ENCODE data around the gene CHRDL1.

The CHRDL1 gene

GRCh38 chrX:110806145-110806544, 10.5 kb upstream of the CHRDL1 start:
- Histone ChIP-seq H3K18ac (ENCODE audit: low read length) (no peak overlapping the region), H3K36me3 (ENCODE audit: control insufficient read depth, insufficient read depth, low read length) (no peaks in the 10 kb centered on the region), H3K56ac (ENCODE audit: low read length) (no peak overlapping the region), H2AK5ac (ENCODE audit: low read length) (no peak overlapping the region), H3K79me1 (ENCODE audit: low read length) (no peaks in the 10 kb centered on the region), H3K9ac (ENCODE audit: low read length) (no peak overlapping the region), H4K5ac (ENCODE audit: low read length) (no peak overlapping the region), H3K27me3 (ENCODE audit: insufficient read depth, low read length, poor library complexity) (no peaks in the 10 kb centered on the region), H2BK5ac (ENCODE audit: low read length) (no peak overlapping the region), H4K8ac (ENCODE audit: low read depth, low read length) (no peak overlapping the region), H3K4me3 (ENCODE audit: low read length) (no peak overlapping the region), H2BK120ac (ENCODE audit: low read depth, low read length) (no peak overlapping the region), H3K4me1 (ENCODE audit: control insufficient read depth, low read depth, low read length) (no peaks in the 10 kb centered on the region), H3K79me2 (ENCODE audit: control insufficient read depth, insufficient read depth, low read length) (no peaks in the 10 kb centered on the region), H3K27ac (ENCODE audit: low read depth, low read length) (no peak overlapping the region), H3K4ac (ENCODE audit: low read depth, low read length) (no peak overlapping the region), H3K4me2 (ENCODE audit: low read length) (no peak overlapping the region), H3K23ac (ENCODE audit: low read length) (no peak overlapping the region), H2BK15ac (replicated peaks; ENCODE audit: low read depth) (no peak overlapping the region)
- WGBS (ENCODE audit: extremely low coverage, insufficient coverage, low lambda C conversion rate): no CpG with 5 or more reads among the region's 4 CpGs
- no peak for DNase-seq

- Histone ChIP-seq H2BK120ac (ENCODE audit: low read depth, low read length) (no peak overlapping the region), H3K56ac (ENCODE audit: low read length) (no peak overlapping the region), H3K4ac (ENCODE audit: low read depth, low read length) (no peak overlapping the region), H3K4me2 (ENCODE audit: low read length) (no peak overlapping the region), H2AK5ac (ENCODE audit: low read length) (no peak overlapping the region), H3K4me3 (ENCODE audit: low read length) (no peak overlapping the region), H4K5ac (ENCODE audit: low read length) (no peak overlapping the region), H3K79me1 (ENCODE audit: low read length) (no peaks in the 10 kb centered on the region), H3K27me3 (ENCODE audit: insufficient read depth, low read length, poor library complexity) (no peaks in the 10 kb centered on the region), H4K8ac (ENCODE audit: low read depth, low read length) (no peak overlapping the region), H2BK5ac (ENCODE audit: low read length) (no peak overlapping the region), H3K27ac (ENCODE audit: low read depth, low read length) (no peak overlapping the region), H3K23ac (ENCODE audit: low read length) (no peak overlapping the region), H3K18ac (ENCODE audit: low read length) (no peak overlapping the region), H3K4me1 (ENCODE audit: control insufficient read depth, low read depth, low read length) (no peaks in the 10 kb centered on the region), H3K36me3 (ENCODE audit: control insufficient read depth, insufficient read depth, low read length) (no peaks in the 10 kb centered on the region), H3K79me2 (ENCODE audit: control insufficient read depth, insufficient read depth, low read length) (no peaks in the 10 kb centered on the region), H2BK15ac (replicated peaks; ENCODE audit: low read depth) (no peak overlapping the region), H3K9ac (ENCODE audit: low read length) (no peak overlapping the region)
- no peak for DNase-seq
- whole genome bisulfite sequencing (ENCODE audit: extremely low coverage, insufficient coverage, low lambda C conversion rate): no CpG with 5 or more reads among the region's 1 CpG
Observed at GRCh38 chrX:110805303-110805702, 9.7 kb upstream of the CHRDL1 start.

GRCh38 chrX:110804446-110804845, 8.8 kb upstream of the CHRDL1 start:
- Histone ChIP-seq H3K4me2 (ENCODE audit: low read length) (no peak overlapping the region), H3K9ac (ENCODE audit: low read length) (no peak overlapping the region), H3K4me1 (ENCODE audit: control insufficient read depth, low read depth, low read length) (no peaks in the 10 kb centered on the region), H3K4ac (ENCODE audit: low read depth, low read length) (no peak overlapping the region), H3K79me2 (ENCODE audit: control insufficient read depth, insufficient read depth, low read length) (no peaks in the 10 kb centered on the region), H2BK5ac (ENCODE audit: low read length) (no peak overlapping the region), H3K79me1 (ENCODE audit: low read length) (no peaks in the 10 kb centered on the region), H3K27ac (ENCODE audit: low read depth, low read length) (no peak overlapping the region), H4K8ac (ENCODE audit: low read depth, low read length) (no peak overlapping the region), H2AK5ac (ENCODE audit: low read length) (no peak overlapping the region), H3K36me3 (ENCODE audit: control insufficient read depth, insufficient read depth, low read length) (no peaks in the 10 kb centered on the region), H3K23ac (ENCODE audit: low read length) (no peak overlapping the region), H2BK120ac (ENCODE audit: low read depth, low read length) (no peak overlapping the region), H4K5ac (ENCODE audit: low read length) (no peak overlapping the region), H3K27me3 (ENCODE audit: insufficient read depth, low read length, poor library complexity) (no peaks in the 10 kb centered on the region), H3K18ac (ENCODE audit: low read length) (no peak overlapping the region), H3K56ac (ENCODE audit: low read length) (no peak overlapping the region), H2BK15ac (replicated peaks; ENCODE audit: low read depth) (no peak overlapping the region), H3K4me3 (ENCODE audit: low read length) (no peak overlapping the region)
- no peak for DNase-seq
- no CpG with 5 or more reads among the region's 4 CpGs for WGBS (ENCODE audit: extremely low coverage, insufficient coverage, low lambda C conversion rate)

GRCh38 chrX:110803506-110803905, 7.9 kb upstream of the CHRDL1 start:
- H2BK15ac ChIP-seq (replicated peaks; ENCODE audit: low read depth): no peak overlapping the region
- no peaks in the 10 kb centered on the region for H3K4me1 ChIP-seq (ENCODE audit: control insufficient read depth, low read depth, low read length)
- H4K8ac ChIP-seq (ENCODE audit: low read depth, low read length): no peak overlapping the region
- no peak overlapping the region for H4K5ac ChIP-seq (ENCODE audit: low read length)
- no peak overlapping the region for H3K4me3 ChIP-seq (ENCODE audit: low read length)
- DNase-seq: no peak
- H2BK120ac ChIP-seq (ENCODE audit: low read depth, low read length): no peak overlapping the region
- H3K27ac ChIP-seq (ENCODE audit: low read depth, low read length): no peak overlapping the region
- H3K4ac ChIP-seq (ENCODE audit: low read depth, low read length): no peak overlapping the region
- no peak overlapping the region for H2AK5ac ChIP-seq (ENCODE audit: low read length)
- no peak overlapping the region for H3K4me2 ChIP-seq (ENCODE audit: low read length)
- no peaks in the 10 kb centered on the region for H3K79me1 ChIP-seq (ENCODE audit: low read length)
- H3K56ac ChIP-seq (ENCODE audit: low read length): no peak overlapping the region
- H3K36me3 ChIP-seq (ENCODE audit: control insufficient read depth, insufficient read depth, low read length): no peaks in the 10 kb centered on the region
- no peaks in the 10 kb centered on the region for H3K27me3 ChIP-seq (ENCODE audit: insufficient read depth, low read length, poor library complexity)
- no peak overlapping the region for H3K9ac ChIP-seq (ENCODE audit: low read length)
- no CpG with 5 or more reads among the region's 3 CpGs for WGBS (ENCODE audit: extremely low coverage, insufficient coverage, low lambda C conversion rate)
- no peak overlapping the region for H2BK5ac ChIP-seq (ENCODE audit: low read length)
- H3K23ac ChIP-seq (ENCODE audit: low read length): no peak overlapping the region
- no peaks in the 10 kb centered on the region for H3K79me2 ChIP-seq (ENCODE audit: control insufficient read depth, insufficient read depth, low read length)
- H3K18ac ChIP-seq (ENCODE audit: low read length): no peak overlapping the region

GRCh38 chrX:110796407-110796697, 735 bp upstream of the CHRDL1 start:
- Histone ChIP-seq H2BK120ac (ENCODE audit: low read depth, low read length) (no peak overlapping the region), H3K79me1 (ENCODE audit: low read length) (no peaks in the 10 kb centered on the region), H3K9ac (ENCODE audit: low read length) (peak overlapping the region; percentile 11), H3K4ac (ENCODE audit: low read depth, low read length) (no peak overlapping the region), H3K23ac (ENCODE audit: low read length) (no peak overlapping the region), H3K56ac (ENCODE audit: low read length) (peak overlapping the region; percentile 64), H2AK5ac (ENCODE audit: low read length) (no peak overlapping the region), H3K36me3 (ENCODE audit: control insufficient read depth, insufficient read depth, low read length) (no peaks in the 10 kb centered on the region), H4K5ac (ENCODE audit: low read length) (no peak overlapping the region), H3K4me2 (ENCODE audit: low read length) (peak overlapping the region; percentile 44), H3K4me3 (ENCODE audit: low read length) (no peak overlapping the region), H2BK15ac (replicated peaks; ENCODE audit: low read depth) (no peak overlapping the region), H4K8ac (ENCODE audit: low read depth, low read length) (no peak overlapping the region), H3K27me3 (ENCODE audit: insufficient read depth, low read length, poor library complexity) (no peaks in the 10 kb centered on the region), H3K18ac (ENCODE audit: low read length) (no peak overlapping the region), H3K79me2 (ENCODE audit: control insufficient read depth, insufficient read depth, low read length) (no peaks in the 10 kb centered on the region), H3K4me1 (ENCODE audit: control insufficient read depth, low read depth, low read length) (no peaks in the 10 kb centered on the region), H3K27ac (ENCODE audit: low read depth, low read length) (no peak overlapping the region), H2BK5ac (ENCODE audit: low read length) (no peak overlapping the region)
- DNase-seq: no peak
- WGBS (ENCODE audit: extremely low coverage, insufficient coverage, low lambda C conversion rate): no CpG with 5 or more reads among the region's 5 CpGs

- Histone ChIP-seq H2BK5ac (ENCODE audit: low read length) (no peak overlapping the region), H3K79me1 (ENCODE audit: low read length) (no peaks in the 10 kb centered on the region), H3K27me3 (ENCODE audit: insufficient read depth, low read length, poor library complexity) (no peaks in the 10 kb centered on the region), H3K4me1 (ENCODE audit: control insufficient read depth, low read depth, low read length) (no peaks in the 10 kb centered on the region), H3K4ac (ENCODE audit: low read depth, low read length) (no peak overlapping the region), H3K4me3 (ENCODE audit: low read length) (no peak overlapping the region), H3K36me3 (ENCODE audit: control insufficient read depth, insufficient read depth, low read length) (no peaks in the 10 kb centered on the region), H3K9ac (ENCODE audit: low read length) (no peak overlapping the region), H4K5ac (ENCODE audit: low read length) (no peak overlapping the region), H2BK15ac (replicated peaks; ENCODE audit: low read depth) (no peak overlapping the region), H3K4me2 (ENCODE audit: low read length) (no peak overlapping the region), H3K27ac (ENCODE audit: low read depth, low read length) (no peak overlapping the region), H3K56ac (ENCODE audit: low read length) (no peak overlapping the region), H2BK120ac (ENCODE audit: low read depth, low read length) (no peak overlapping the region), H2AK5ac (ENCODE audit: low read length) (no peak overlapping the region), H4K8ac (ENCODE audit: low read depth, low read length) (no peak overlapping the region), H3K79me2 (ENCODE audit: control insufficient read depth, insufficient read depth, low read length) (no peaks in the 10 kb centered on the region), H3K23ac (ENCODE audit: low read length) (no peak overlapping the region), H3K18ac (ENCODE audit: low read length) (no peak overlapping the region)
- no peak for DNase-seq
- WGBS (ENCODE audit: extremely low coverage, insufficient coverage, low lambda C conversion rate): no CpG with 5 or more reads among the region's 3 CpGs
Observed at GRCh38 chrX:110794601-110795000, 1.0 kb downstream of the CHRDL1 start.
